Loucy (cell line): ENCODE measurements around the gene TBCCD1.

Experiments used
- H2AFZ ChIP-seq: fragments of 200-600 bp; sonication (generic); 2 replicates; pipeline ENCODE4 v1.6.0; 2016; ENCODE audit warnings: antibody characterized with exemption, mild to moderate bottlenecking, low read length, moderate library complexity
- H3F3A ChIP-seq: fragments of 200-600 bp; 2 replicates; pipeline ENCODE4 v1.6.0; 2016; ENCODE audit warnings: antibody characterized with exemption, low read depth, mild to moderate bottlenecking
- H3K27me3 ChIP-seq: fragments of 200-600 bp; sonication (generic); 2 replicates; pipeline ENCODE4 v1.6.1; 2014; ENCODE audit warnings: low read length, mild to moderate bottlenecking; ENCODE audit not compliant: insufficient read depth, poor library complexity, severe bottlenecking
- H3K36me3 ChIP-seq: fragments of 200-600 bp; sonication (generic); 2 replicates; pipeline ENCODE4 v1.6.1; 2016; ENCODE audit warnings: low read length; ENCODE audit not compliant: insufficient read depth
- H3K4me1 ChIP-seq: fragments of 200-600 bp; sonication (generic); 2 replicates; pipeline ENCODE4 v1.5.1; 2014; ENCODE audit warnings: low read length, mild to moderate bottlenecking; ENCODE audit not compliant: insufficient read depth, poor library complexity, severe bottlenecking
- H3K4me2 ChIP-seq: fragments of 200-600 bp; sonication (generic); 2 replicates; pipeline ENCODE4 v1.6.0; 2014; ENCODE audit warnings: antibody characterized with exemption, low read length, low read depth, mild to moderate bottlenecking; ENCODE audit not compliant: poor library complexity, severe bottlenecking
- H3K4me3 ChIP-seq: fragments of 200-600 bp; sonication (generic); 2 replicates; pipeline ENCODE4 v1.5.1; 2014; ENCODE audit warnings: low read length, mild to moderate bottlenecking, mixed read lengths; ENCODE audit not compliant: poor library complexity, severe bottlenecking
- H3K79me2 ChIP-seq: fragments of 200-600 bp; sonication (generic); 2 replicates; pipeline ENCODE4 v1.6.1; 2014; ENCODE audit warnings: low read length; ENCODE audit not compliant: insufficient read depth
- H3K9ac ChIP-seq: fragments of 200-600 bp; sonication (generic); 2 replicates; pipeline ENCODE4 v1.6.0; 2014; ENCODE audit warnings: mild to moderate bottlenecking, low read depth, low read length, moderate library complexity; ENCODE audit not compliant: poor library complexity, severe bottlenecking
- H3K9me2 ChIP-seq: fragments of 200-600 bp; sonication (generic); replicated peaks from 2 replicates; pipeline ENCODE4 v1.6.1; 2016; ENCODE audit warnings: low read depth, low read length, mixed read lengths
- H3K9me3 ChIP-seq: fragments of 200-600 bp; sonication (generic); 2 replicates; pipeline ENCODE4 v1.6.1; 2014; ENCODE audit warnings: mild to moderate bottlenecking, antibody characterized with exemption, low read length, low read depth; ENCODE audit not compliant: insufficient read depth
- H4K20me1 ChIP-seq: fragments of 200-600 bp; sonication (generic); 2 replicates; pipeline ENCODE4 v1.6.0; 2014; ENCODE audit warnings: antibody characterized with exemption, low read length, mild to moderate bottlenecking; ENCODE audit not compliant: insufficient read depth, poor library complexity, severe bottlenecking
- EZH2phosphoT487 ChIP-seq: fragments of 200-600 bp; IDR thresholded peaks from 2 replicates; pipeline ENCODE4 v1.6.1; 2018; ENCODE audit warnings: antibody characterized with exemption, mild to moderate bottlenecking, moderate library complexity, borderline replicate concordance
- TF ChIP-seq, protein P1 (sequence below): fragments of 200-600 bp; sonication (generic); conservative IDR thresholded peaks from 2 replicates; pipeline ENCODE4 v1.5.1; 2014; ENCODE audit warnings: mild to moderate bottlenecking, antibody characterized with exemption, low read length

Gene TBCCD1, protein sequence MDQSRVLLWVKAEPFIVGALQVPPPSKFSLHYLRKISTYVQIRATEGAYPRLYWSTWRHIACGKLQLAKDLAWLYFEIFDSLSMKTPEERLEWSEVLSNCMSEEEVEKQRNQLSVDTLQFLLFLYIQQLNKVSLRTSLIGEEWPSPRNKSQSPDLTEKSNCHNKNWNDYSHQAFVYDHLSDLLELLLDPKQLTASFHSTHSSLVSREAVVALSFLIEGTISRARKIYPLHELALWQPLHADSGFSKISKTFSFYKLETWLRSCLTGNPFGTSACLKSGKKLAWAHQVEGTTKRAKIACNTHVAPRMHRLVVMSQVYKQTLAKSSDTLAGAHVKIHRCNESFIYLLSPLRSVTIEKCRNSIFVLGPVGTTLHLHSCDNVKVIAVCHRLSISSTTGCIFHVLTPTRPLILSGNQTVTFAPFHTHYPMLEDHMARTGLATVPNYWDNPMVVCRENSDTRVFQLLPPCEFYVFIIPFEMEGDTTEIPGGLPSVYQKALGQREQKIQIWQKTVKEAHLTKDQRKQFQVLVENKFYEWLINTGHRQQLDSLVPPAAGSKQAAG

DNA sequence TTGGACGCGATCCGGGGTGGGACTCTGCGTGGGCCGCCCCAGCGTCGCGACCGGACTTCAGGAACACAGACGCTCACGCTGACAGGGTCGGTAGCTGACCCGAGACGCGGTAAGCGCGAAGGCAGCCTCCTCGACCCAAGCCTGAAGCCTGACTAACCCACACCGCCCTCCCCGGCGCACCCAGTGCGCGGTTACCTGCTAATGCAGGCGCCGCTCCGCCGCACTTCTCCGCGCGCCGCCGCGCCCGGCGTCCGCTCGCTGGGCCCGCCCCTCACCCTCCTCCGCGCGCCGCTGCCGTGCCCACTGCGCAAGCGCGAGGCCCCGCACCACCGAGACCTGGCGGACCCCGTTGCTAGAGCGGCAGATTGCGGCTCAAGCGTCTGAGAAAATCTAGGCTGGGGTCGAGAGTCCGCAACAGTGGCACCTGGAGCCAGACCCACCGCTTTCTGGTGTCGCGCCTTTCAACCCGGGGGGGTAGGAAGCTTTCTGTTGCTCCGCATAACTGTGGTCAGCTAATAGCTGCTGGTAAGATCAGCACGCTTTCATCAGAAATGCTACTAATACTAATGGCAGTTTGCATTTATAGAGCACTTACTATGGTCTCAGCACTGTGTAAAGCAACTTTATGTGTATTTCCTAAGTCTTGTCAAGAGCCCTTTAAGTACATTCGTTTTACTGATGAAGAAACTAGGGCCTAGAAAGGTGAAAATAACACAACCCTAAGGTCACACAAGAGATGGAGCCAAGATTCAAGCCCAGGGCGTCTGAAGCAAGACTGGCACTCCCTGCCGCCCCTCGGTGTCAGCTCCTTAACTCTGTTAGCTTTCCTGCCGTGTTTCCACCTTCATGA, at the start of gene TBCCD1:
Gene TBCCD1 (minus strand): TSS at position 268 of the 850 bp plus-strand sequence. CDS start 3,010 bp downstream, outside the sequence.
- H3K79me2 ChIP-seq: peaks cover 55% of the 10 kb centered on the region

DNA sequence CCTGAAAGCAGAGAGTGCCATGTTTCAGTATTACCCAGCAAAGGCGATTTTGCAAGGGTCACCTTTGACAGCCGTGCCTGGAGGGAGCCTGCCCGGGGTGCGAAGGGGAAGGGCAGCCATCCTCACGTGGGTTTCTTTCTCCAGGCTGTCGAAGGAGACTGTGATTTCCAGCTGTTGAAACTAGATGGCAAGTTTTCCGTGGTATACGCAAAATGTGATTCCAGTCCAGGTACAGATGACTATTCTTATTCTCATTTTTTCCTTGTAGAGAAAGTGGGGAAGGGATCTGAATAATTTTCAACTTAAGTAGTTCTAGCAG, 49.1 kb upstream of the TBCCD1 start:
- H3K4me2 ChIP-seq: no peak overlapping the region

More for the DNA sequence above, at the start of gene TBCCD1:
- Histone ChIP-seq H4K20me1 (peaks cover 12% of the 10 kb centered on the region), H2AFZ (peak within 1 kb of the TSS; percentile 98), H3K27me3 (no peaks in the 10 kb centered on the region), H3K9me3 (no peaks in the 10 kb centered on the region), H3K4me1 (peaks cover 47% of the 10 kb centered on the region), H3K4me2 (peak within 1 kb of the TSS; percentile 90), H3K4me3 (peak within 1 kb of the TSS; percentile 89), H3F3A (no peaks in the 10 kb centered on the region), H3K36me3 (no peaks in the 10 kb centered on the region), H3K9me2 (no peaks in the 10 kb centered on the region), H3K9ac (peak within 1 kb of the TSS; percentile 86)
- TF ChIP-seq EZH2phosphoT487: no peak
- TF ChIP-seq, protein P1, sequence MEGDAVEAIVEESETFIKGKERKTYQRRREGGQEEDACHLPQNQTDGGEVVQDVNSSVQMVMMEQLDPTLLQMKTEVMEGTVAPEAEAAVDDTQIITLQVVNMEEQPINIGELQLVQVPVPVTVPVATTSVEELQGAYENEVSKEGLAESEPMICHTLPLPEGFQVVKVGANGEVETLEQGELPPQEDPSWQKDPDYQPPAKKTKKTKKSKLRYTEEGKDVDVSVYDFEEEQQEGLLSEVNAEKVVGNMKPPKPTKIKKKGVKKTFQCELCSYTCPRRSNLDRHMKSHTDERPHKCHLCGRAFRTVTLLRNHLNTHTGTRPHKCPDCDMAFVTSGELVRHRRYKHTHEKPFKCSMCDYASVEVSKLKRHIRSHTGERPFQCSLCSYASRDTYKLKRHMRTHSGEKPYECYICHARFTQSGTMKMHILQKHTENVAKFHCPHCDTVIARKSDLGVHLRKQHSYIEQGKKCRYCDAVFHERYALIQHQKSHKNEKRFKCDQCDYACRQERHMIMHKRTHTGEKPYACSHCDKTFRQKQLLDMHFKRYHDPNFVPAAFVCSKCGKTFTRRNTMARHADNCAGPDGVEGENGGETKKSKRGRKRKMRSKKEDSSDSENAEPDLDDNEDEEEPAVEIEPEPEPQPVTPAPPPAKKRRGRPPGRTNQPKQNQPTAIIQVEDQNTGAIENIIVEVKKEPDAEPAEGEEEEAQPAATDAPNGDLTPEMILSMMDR: no peak

More for the DNA sequence above, 49.1 kb upstream of the TBCCD1 start:
- Histone ChIP-seq H3K4me1 (peaks cover 8% of the 10 kb centered on the region), H3K9me2 (no peaks in the 10 kb centered on the region), H3K9me3 (no peaks in the 10 kb centered on the region), H4K20me1 (no peaks in the 10 kb centered on the region), H3K4me3 (no peak overlapping the region), H3K9ac (no peak overlapping the region), H2AFZ (0 out of 2 replicates have a peak overlapping the region, but pooled peaks have one; percentile 89), H3K36me3 (no peaks in the 10 kb centered on the region), H3K27me3 (no peaks in the 10 kb centered on the region), H3F3A (no peaks in the 10 kb centered on the region), H3K79me2 (no peaks in the 10 kb centered on the region)
- TF ChIP-seq, protein P1: no peak
- TF ChIP-seq EZH2phosphoT487: no peak
